ENCODE results near the gene PPP4R3A.
"Not testable (repeated sequence)": the region's sequence is repeated elsewhere in the genome, so short reads cannot be mapped to it uniquely, and the experiment has no call there.

DNA sequence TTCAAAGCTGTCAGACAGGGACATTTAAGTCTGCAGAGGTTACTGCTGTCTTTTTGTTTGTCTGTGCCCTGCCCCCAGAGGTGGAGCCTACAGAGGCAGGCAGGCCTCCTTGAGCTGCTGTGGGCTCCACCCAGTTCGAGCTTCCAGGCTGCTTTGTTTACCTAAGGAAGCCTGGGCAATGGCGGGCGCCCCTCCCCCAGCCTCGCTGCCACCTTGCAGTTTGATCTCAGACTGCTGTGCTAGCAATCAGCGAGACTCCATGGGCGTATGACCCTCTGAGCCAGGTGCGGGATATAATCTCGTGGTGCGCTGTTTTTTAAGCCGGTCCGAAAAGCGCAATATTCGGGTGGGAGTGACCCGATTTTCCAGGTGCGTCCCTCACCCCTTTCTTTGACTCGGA is 73.8 kb downstream of the PPP4R3A start:
- TF ChIP-seq EZH2 (IDR thresholded peaks at IDR 0.05; ENCODE audit: low read length, unreplicated experiment); CTCF (conservative IDR thresholded peaks at IDR 0.05; ENCODE audit: low read depth, low read length); EZH2phosphoT487 (IDR thresholded peaks at IDR 0.05; ENCODE audit: borderline replicate concordance, low read length): not testable (repeated sequence)

Measured in PC-3 (cell line).